GM19328 (cell line): Measurements from ENCODE around the gene PRSS1.

Experiments
- ATAC-seq: cut with Tn5 transposase; IDR thresholded peaks from one replicate; pipeline ENCODE4 v1.9.1; 2021; ENCODE audit warnings: mild to moderate bottlenecking, moderate library complexity; ENCODE audit not compliant: unreplicated experiment

The PRSS1 gene

DNA sequence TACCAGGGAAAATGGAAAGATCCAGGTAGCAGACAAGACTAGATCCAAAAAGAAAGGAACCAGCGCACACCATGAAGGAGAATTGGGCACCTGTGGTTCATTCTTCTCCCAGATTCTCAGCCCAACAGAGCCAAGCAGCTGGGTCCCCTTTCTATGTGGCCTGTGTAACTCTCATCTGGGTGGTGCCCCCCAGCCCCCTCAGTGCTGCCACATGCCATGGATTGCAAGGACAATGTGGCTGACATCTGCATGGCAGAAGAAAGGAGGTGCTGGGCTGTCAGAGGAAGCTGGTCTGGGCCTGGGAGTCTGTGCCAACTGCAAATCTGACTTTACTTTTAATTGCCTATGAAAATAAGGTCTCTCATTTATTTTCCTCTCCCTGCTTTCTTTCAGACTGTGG is 42.9 kb downstream of the PRSS1 start:
- no peak for ATAC-seq

DNA sequence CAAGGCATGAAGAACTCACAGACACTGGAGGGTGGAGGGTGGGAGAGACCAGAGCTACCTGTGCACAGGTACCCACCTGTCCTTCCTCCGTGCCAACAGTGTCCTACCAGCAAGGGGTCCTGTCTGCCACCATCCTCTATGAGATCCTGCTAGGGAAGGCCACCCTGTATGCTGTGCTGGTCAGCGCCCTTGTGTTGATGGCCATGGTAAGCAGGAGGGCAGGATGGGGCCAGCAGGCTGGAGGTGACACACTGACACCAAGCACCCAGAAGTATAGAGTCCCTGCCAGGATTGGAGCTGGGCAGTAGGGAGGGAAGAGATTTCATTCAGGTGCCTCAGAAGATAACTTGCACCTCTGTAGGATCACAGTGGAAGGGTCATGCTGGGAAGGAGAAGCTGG is 43.3 kb downstream of the PRSS1 start:
- no peak for ATAC-seq

DNA sequence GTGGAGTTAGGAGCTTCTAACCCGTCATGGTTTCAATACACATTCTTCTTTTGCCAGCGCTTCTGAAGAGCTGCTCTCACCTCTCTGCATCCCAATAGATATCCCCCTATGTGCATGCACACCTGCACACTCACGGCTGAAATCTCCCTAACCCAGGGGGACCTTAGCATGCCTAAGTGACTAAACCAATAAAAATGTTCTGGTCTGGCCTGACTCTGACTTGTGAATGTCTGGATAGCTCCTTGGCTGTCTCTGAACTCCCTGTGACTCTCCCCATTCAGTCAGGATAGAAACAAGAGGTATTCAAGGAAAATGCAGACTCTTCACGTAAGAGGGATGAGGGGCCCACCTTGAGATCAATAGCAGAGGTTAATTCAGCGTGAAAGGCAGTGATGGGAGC is 43.9 kb downstream of the PRSS1 start:
- no peak for ATAC-seq

DNA sequence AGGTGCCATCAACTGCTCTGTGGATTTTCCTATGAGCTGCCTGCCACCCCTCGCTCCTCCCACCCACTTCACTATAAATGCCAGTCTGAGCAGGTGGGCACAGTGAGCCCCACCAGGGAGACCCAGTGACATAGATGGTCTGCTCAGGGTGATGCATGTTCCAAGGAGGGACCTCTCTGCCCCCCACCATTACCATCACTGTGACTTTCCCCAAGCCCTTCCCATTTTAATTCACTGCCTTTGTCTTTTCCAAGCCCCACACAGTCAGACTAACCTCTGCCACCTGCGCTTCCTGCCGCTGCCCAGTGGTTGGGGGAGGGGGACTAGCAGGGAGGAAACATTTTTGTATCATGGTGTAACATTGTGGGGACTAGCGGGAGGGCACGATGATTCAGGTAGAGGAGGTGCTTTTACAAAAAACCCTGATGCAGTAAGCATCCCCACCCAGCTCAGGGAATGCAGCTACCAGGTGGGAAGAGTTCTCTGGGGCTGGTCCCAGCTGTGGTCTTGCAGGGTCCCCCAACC is 46.1 kb downstream of the PRSS1 start:
- no peak for ATAC-seq

DNA sequence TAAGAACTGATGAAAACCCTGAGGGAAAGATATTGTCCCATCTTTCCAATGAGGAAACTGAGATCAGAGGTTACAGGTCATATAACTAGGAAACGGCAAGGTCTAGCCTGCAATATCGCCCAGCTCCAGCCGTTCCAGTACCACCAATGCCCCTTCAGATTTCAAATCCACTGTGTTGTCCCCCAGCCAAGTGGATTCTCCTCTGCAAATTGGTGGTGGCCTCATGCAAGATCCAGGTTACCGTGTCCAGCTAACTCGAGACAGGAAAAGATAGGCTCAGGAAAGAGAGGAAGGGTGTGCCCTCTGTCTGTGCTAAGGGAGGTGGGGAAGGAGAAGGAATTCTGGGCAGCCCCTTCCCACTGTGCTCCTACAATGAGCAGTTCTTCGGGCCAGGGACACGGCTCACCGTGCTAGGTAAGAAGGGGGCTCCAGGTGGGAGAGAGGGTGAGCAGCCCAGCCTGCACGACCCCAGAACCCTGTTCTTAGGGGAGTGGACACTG is 46.8 kb downstream of the PRSS1 start:
- no peak for ATAC-seq

DNA sequence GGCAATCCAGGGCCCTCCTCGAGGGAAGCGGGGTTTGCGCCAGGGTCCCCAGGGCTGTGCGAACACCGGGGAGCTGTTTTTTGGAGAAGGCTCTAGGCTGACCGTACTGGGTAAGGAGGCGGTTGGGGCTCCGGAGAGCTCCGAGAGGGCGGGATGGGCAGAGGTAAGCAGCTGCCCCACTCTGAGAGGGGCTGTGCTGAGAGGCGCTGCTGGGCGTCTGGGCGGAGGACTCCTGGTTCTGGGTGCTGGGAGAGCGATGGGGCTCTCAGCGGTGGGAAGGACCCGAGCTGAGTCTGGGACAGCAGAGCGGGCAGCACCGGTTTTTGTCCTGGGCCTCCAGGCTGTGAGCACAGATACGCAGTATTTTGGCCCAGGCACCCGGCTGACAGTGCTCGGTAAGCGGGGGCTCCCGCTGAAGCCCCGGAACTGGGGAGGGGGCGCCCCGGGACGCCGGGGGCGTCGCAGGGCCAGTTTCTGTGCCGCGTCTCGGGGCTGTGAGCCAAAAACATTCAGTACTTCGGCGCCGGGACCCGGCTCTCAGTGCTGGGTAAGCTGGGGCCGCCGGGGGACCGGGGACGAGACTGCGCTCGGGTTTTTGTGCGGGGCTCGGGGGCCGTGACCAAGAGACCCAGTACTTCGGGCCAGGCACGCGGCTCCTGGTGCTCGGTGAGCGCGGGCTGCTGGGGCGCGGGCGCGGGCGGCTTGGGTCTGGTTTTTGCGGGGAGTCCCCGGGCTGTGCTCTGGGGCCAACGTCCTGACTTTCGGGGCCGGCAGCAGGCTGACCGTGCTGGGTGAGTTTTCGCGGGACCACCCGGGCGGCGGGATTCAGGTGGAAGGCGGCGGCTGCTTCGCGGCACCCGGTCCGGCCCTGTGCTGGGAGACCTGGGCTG is 47.5 kb downstream of the PRSS1 start:
- ATAC-seq: peak; percentile 36

DNA sequence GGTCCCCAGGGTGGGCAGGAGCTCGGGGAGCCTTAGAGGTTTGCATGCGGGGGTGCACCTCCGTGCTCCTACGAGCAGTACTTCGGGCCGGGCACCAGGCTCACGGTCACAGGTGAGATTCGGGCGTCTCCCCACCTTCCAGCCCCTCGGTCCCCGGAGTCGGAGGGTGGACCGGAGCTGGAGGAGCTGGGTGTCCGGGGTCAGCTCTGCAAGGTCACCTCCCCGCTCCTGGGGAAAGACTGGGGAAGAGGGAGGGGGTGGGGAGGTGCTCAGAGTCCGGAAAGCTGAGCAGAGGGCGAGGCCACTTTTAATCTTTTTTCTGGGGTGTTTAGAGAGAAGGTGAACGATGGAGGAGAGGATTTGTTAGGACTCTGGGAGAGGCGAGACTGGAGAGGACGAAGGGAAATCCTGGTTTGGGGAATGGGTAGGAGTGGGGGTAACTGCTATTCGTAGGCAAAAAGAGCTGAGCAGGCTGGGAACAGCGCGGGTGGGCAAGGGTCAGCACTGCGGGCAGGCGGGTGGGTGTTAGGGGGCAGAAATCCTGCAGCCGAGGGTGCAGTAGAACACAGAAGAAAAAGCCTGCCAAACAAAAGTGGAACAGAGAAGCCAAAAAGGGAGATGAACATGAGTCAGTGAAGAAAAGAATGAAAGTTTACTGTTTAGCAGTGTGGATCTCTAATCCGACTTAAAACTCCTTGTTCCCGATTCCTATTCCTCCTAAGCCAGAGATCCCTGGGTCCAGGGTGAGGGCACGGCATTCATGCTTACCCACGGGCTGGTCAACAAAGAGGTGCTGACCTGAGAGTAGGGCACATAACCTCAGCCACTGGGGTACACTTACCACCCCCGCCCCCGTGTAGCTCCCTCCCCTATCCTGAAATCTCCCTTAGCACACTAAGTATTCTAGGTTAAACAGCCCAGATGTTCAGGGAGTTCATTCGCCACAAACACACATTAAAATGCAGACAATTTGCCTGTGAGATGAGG is 48.4 kb downstream of the PRSS1 start:
- peak; percentile 32 for ATAC-seq

DNA sequence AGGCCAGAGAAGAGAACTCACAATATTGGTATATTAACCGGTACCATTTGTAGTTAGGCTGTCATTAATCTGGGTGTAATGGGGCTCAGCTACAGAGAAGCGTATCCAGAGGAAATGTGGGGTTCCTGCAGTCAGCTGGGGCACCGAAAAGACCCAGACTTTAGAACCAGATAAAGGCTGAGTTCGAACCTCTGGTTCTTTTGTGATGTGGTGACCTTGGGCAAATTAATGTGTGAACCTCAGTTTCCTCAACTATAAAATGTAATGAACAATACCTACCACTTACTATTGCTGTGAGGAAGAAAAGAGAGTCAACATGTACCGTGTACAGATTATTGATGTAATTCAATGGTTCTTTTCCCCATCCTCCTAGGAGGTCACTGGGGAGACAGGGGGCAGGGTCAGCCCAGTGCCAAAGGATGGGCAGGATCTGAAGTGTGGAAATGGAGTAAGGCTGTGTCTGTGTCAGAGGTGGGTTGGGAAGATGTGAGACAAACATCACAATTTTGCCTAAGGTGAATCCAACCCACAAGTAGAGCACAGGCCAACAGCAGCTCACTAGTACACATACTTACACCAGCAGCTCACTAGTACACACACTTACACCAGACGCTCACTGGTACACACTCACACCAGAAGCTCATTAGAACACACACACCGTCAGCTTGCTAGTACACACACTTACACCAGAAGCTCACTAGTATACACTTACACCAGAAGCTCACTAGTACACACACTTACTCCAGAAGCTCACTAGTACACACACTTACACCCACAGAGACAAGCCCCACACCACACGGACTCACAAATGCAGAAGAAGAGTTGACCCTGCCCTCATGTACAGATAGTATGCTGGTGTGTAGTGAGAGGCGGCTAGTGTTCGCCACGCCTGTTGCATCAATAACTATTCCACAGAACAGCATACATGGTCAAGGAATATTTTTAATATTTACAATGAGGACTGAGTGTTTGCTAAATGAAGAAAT is 49.5 kb downstream of the PRSS1 start:
- no peak for ATAC-seq

DNA sequence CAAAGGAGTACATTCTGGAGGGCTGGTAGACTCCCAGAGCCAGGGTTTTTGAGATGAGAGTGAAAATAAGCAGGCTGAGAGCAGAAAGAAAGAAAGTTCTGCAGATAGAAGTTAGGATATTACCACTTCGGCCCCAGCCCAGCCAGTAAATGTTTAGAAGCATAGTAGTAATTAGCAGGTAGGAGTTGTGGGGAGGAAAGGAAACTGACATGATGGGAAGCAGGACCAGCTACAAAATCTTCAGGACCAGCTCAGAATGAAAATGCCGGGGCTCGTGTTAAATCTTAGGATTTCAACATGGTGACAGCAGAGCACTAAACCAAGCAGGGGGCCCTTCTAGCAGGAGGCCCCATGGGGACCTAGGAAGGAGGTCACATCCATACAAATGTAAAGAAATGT is 50.2 kb downstream of the PRSS1 start:
- no peak for ATAC-seq

DNA sequence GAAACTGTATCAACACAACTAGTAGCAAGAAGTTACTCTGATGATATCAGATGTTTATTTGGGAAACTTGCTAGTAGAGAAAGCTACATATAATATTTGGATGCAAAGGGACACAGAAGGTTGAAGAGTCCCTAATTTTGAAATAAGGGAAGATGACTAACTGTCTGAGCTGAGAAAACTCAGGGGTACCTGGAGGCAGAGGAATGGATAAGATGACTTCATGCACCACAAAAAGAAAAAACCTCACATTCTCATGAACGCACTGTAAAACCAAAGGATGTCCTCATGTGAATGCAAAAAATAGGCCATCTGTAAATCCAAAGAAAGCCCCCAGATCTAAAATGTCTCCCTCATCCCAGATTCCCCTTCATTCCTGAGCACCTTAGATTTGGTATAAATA is 50.8 kb downstream of the PRSS1 start:
- no peak for ATAC-seq

DNA sequence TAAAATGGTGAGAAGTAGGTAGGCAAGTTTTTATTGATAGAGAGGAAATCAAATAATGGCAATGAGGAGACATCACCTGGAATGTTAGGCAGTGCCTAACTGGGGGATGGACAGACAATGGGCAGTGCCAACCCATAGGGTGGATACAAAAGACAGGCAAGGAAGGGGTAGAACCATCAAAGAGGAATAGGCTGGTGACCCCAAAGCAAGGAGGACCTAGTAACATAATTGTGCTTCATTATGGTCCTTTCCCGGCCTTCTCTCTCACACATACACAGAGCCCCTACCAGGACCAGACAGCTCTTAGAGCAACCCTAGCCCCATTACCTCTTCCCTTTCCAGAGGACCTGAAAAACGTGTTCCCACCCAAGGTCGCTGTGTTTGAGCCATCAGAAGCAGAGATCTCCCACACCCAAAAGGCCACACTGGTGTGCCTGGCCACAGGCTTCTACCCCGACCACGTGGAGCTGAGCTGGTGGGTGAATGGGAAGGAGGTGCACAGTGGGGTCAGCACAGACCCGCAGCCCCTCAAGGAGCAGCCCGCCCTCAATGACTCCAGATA is 51.5 kb downstream of the PRSS1 start:
- no peak for ATAC-seq

DNA sequence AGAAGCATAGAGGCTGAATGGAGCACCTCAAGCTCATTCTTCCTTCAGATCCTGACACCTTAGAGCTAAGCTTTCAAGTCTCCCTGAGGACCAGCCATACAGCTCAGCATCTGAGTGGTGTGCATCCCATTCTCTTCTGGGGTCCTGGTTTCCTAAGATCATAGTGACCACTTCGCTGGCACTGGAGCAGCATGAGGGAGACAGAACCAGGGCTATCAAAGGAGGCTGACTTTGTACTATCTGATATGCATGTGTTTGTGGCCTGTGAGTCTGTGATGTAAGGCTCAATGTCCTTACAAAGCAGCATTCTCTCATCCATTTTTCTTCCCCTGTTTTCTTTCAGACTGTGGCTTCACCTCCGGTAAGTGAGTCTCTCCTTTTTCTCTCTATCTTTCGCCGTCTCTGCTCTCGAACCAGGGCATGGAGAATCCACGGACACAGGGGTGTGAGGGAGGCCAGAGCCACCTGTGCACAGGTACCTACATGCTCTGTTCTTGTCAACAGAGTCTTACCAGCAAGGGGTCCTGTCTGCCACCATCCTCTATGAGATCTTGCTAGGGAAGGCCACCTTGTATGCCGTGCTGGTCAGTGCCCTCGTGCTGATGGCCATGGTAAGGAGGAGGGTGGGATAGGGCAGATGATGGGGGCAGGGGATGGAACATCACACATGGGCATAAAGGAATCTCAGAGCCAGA is 52.5 kb downstream of the PRSS1 start:
- ATAC-seq: no peak

DNA sequence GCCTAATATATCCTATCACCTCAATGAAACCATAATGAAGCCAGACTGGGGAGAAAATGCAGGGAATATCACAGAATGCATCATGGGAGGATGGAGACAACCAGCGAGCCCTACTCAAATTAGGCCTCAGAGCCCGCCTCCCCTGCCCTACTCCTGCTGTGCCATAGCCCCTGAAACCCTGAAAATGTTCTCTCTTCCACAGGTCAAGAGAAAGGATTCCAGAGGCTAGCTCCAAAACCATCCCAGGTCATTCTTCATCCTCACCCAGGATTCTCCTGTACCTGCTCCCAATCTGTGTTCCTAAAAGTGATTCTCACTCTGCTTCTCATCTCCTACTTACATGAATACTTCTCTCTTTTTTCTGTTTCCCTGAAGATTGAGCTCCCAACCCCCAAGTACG is 53.0 kb downstream of the PRSS1 start:
- ATAC-seq: no peak
